ENCODE data around the gene PITX3.

DNA sequence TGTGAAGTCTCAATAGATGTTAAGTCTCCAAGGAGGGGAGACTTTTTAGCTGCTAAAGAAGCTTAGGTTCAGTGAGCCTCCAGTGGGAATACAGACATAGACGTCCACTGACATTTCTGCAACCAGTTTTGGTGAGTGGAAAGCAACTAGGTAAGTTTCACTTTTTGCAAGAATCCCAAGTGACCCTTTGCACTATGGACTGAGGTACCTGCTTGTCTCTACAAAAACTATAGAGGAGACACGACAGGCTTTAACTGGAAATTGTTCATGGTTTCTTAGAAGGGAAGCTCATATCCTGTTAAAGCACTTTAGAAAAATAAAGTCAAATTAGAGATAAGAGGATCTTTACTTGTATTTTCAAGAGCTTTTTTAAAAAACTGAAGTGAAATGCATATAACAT, 42.6 kb upstream of the PITX3 start:
- TF ChIP-seq POLR2AphosphoS5 (IDR thresholded peaks at IDR 0.05; ENCODE audit: low read depth, low read length): no peak
- TF ChIP-seq RXRA (IDR thresholded peaks at IDR 0.05; ENCODE audit: borderline replicate concordance, low read depth): no peak
- TF ChIP-seq, protein P1, sequence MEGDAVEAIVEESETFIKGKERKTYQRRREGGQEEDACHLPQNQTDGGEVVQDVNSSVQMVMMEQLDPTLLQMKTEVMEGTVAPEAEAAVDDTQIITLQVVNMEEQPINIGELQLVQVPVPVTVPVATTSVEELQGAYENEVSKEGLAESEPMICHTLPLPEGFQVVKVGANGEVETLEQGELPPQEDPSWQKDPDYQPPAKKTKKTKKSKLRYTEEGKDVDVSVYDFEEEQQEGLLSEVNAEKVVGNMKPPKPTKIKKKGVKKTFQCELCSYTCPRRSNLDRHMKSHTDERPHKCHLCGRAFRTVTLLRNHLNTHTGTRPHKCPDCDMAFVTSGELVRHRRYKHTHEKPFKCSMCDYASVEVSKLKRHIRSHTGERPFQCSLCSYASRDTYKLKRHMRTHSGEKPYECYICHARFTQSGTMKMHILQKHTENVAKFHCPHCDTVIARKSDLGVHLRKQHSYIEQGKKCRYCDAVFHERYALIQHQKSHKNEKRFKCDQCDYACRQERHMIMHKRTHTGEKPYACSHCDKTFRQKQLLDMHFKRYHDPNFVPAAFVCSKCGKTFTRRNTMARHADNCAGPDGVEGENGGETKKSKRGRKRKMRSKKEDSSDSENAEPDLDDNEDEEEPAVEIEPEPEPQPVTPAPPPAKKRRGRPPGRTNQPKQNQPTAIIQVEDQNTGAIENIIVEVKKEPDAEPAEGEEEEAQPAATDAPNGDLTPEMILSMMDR (IDR thresholded peaks at IDR 0.05): no peak
- TF ChIP-seq, protein P2, sequence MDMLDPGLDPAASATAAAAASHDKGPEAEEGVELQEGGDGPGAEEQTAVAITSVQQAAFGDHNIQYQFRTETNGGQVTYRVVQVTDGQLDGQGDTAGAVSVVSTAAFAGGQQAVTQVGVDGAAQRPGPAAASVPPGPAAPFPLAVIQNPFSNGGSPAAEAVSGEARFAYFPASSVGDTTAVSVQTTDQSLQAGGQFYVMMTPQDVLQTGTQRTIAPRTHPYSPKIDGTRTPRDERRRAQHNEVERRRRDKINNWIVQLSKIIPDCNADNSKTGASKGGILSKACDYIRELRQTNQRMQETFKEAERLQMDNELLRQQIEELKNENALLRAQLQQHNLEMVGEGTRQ (IDR thresholded peaks at IDR 0.05; ENCODE audit: borderline replicate concordance, low read depth, low read length): no peak
- no peak for TF ChIP-seq NRF1 (IDR thresholded peaks at IDR 0.05; ENCODE audit: low read depth, low read length)
- no peak for TF ChIP-seq TCF12 (IDR thresholded peaks at IDR 0.05)
- no peak for TF ChIP-seq GABPA (IDR thresholded peaks at IDR 0.05; ENCODE audit: low read depth)
- no peak for TF ChIP-seq SIN3A (IDR thresholded peaks at IDR 0.05; ENCODE audit: borderline replicate concordance, low read depth, low read length)
- TF ChIP-seq GATA2 (CRISPR knock-in tag; IDR thresholded peaks at IDR 0.05): no peak
- TF ChIP-seq TAF1 (IDR thresholded peaks at IDR 0.05; ENCODE audit: borderline replicate concordance, low read depth, low read length): no peak
- TF ChIP-seq, protein P3, sequence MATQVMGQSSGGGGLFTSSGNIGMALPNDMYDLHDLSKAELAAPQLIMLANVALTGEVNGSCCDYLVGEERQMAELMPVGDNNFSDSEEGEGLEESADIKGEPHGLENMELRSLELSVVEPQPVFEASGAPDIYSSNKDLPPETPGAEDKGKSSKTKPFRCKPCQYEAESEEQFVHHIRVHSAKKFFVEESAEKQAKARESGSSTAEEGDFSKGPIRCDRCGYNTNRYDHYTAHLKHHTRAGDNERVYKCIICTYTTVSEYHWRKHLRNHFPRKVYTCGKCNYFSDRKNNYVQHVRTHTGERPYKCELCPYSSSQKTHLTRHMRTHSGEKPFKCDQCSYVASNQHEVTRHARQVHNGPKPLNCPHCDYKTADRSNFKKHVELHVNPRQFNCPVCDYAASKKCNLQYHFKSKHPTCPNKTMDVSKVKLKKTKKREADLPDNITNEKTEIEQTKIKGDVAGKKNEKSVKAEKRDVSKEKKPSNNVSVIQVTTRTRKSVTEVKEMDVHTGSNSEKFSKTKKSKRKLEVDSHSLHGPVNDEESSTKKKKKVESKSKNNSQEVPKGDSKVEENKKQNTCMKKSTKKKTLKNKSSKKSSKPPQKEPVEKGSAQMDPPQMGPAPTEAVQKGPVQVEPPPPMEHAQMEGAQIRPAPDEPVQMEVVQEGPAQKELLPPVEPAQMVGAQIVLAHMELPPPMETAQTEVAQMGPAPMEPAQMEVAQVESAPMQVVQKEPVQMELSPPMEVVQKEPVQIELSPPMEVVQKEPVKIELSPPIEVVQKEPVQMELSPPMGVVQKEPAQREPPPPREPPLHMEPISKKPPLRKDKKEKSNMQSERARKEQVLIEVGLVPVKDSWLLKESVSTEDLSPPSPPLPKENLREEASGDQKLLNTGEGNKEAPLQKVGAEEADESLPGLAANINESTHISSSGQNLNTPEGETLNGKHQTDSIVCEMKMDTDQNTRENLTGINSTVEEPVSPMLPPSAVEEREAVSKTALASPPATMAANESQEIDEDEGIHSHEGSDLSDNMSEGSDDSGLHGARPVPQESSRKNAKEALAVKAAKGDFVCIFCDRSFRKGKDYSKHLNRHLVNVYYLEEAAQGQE (IDR thresholded peaks at IDR 0.05; ENCODE audit: low read depth, low read length): no peak
- no peak for TF ChIP-seq MEF2A (IDR thresholded peaks at IDR 0.05; ENCODE audit: borderline replicate concordance, low read depth)
- TF ChIP-seq FOXJ3 (CRISPR knock-in tag; IDR thresholded peaks at IDR 0.05): no peak
- TF ChIP-seq, protein P4, sequence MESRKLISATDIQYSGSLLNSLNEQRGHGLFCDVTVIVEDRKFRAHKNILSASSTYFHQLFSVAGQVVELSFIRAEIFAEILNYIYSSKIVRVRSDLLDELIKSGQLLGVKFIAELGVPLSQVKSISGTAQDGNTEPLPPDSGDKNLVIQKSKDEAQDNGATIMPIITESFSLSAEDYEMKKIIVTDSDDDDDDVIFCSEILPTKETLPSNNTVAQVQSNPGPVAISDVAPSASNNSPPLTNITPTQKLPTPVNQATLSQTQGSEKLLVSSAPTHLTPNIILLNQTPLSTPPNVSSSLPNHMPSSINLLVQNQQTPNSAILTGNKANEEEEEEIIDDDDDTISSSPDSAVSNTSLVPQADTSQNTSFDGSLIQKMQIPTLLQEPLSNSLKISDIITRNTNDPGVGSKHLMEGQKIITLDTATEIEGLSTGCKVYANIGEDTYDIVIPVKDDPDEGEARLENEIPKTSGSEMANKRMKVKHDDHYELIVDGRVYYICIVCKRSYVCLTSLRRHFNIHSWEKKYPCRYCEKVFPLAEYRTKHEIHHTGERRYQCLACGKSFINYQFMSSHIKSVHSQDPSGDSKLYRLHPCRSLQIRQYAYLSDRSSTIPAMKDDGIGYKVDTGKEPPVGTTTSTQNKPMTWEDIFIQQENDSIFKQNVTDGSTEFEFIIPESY (IDR thresholded peaks at IDR 0.05; ENCODE audit: borderline replicate concordance, low read depth): no peak

Measured in SK-N-SH (cell line).